Parathyroid adenoma (tissue), 2 donors: ENCODE results near the gene PHF12.
"Not testable (repeated sequence)": the region's sequence is repeated elsewhere in the genome, so short reads cannot be mapped to it uniquely, and the experiment has no call there.

Source experiments
- H2AFZ ChIP-seq: fragments of 300-600 bp; sonication (generic); one replicate; pipeline ENCODE4 v1.7.0; 2017; ENCODE audit warnings: antibody characterized with exemption, mild to moderate bottlenecking
- H3K27ac ChIP-seq: fragments of 300-600 bp; sonication (generic); one replicate; pipeline ENCODE4 v1.7.0; 2017
- H3K27me3 ChIP-seq: fragments of 300-600 bp; sonication (generic); one replicate; pipeline ENCODE4 v1.7.0; 2017; ENCODE audit warnings: low read length; ENCODE audit not compliant: control insufficient read depth, insufficient read depth
- H3K36me3 ChIP-seq: fragments of 300-600 bp; sonication (generic); one replicate; pipeline ENCODE4 v1.7.0; 2017; ENCODE audit warnings: low read length; ENCODE audit not compliant: control insufficient read depth, insufficient read depth
- H3K4me1 ChIP-seq: fragments of 300-600 bp; sonication (generic); one replicate; pipeline ENCODE4 v1.7.0; 2017; ENCODE audit warnings: control low read depth
- H3K4me2 ChIP-seq: fragments of 300-600 bp; sonication (generic); one replicate; pipeline ENCODE4 v1.7.0; 2017; ENCODE audit warnings: low read length
- H3K4me3 ChIP-seq: fragments of 300-600 bp; sonication (generic); one replicate; pipeline ENCODE4 v1.7.0; 2017; ENCODE audit warnings: low read depth, low read length
- H3K79me2 ChIP-seq: fragments of 300-600 bp; sonication (generic); one replicate; pipeline ENCODE4 v1.7.0; 2017; ENCODE audit warnings: control low read depth
- H3K9ac ChIP-seq: fragments of 300-600 bp; sonication (generic); one replicate; pipeline ENCODE4 v1.7.0; 2017; ENCODE audit warnings: mild to moderate bottlenecking
- H3K9me3 ChIP-seq: fragments of 300-600 bp; sonication (generic); one replicate; pipeline ENCODE4 v1.7.0; 2017; ENCODE audit warnings: low read length; ENCODE audit not compliant: control insufficient read depth
- CTCF ChIP-seq: fragments of 300-600 bp; sonication (generic); IDR thresholded peaks from one replicate; pipeline ENCODE4 v1.7.0; 2017; ENCODE audit warnings: antibody characterized with exemption, mild to moderate bottlenecking
- donor health status: primary hyperparathyroidism.

The PHF12 gene

GRCh38 chr17:28896491-28896883 is 54.8 kb downstream of the PHF12 start:
- no peak overlapping the region for H3K9ac ChIP-seq
- no peaks in the 10 kb centered on the region for H3K36me3 ChIP-seq
- peak overlapping the region; percentile 96 for H3K4me2 ChIP-seq
- peaks cover 9% of the 10 kb centered on the region for H3K79me2 ChIP-seq
- H3K9me3 ChIP-seq, result no peaks in the 10 kb centered on the region
- TF ChIP-seq CTCF, result no peak
- H3K4me1 ChIP-seq, result peaks cover 2% of the 10 kb centered on the region
- no peaks in the 10 kb centered on the region for H3K27me3 ChIP-seq
- peak overlapping the region; percentile 69 for H3K4me3 ChIP-seq
- peak overlapping the region; percentile 97 for H2AFZ ChIP-seq
- H3K27ac ChIP-seq, result peak overlapping the region; percentile 91

- H3K4me1 ChIP-seq, result peaks cover 2% of the 10 kb centered on the region
- H3K36me3 ChIP-seq, result no peaks in the 10 kb centered on the region
- H3K9me3 ChIP-seq, result no peaks in the 10 kb centered on the region
- H3K4me2 ChIP-seq, result peak overlapping the region; percentile 96
- H3K27me3 ChIP-seq, result no peaks in the 10 kb centered on the region
- H2AFZ ChIP-seq, result no peak overlapping the region
- H3K79me2 ChIP-seq, result peaks cover 5% of the 10 kb centered on the region
- no peak for TF ChIP-seq CTCF
- H3K27ac ChIP-seq, result peak overlapping the region; percentile 91
- H3K9ac ChIP-seq, result no peak overlapping the region
- peak overlapping the region; percentile 69 for H3K4me3 ChIP-seq
These were observed 55.4 kb downstream of the PHF12 start for GRCh38 chr17:28895794-28896447.

GRCh38 chr17:28893248-28894183 is 57.8 kb downstream of the PHF12 start:
- H2AFZ ChIP-seq, H3K4me3 ChIP-seq, H3K79me2 ChIP-seq, H3K9ac ChIP-seq, H3K9me3 ChIP-seq, H3K4me1 ChIP-seq, H3K4me2 ChIP-seq, H3K27me3 ChIP-seq, H3K36me3 ChIP-seq: not testable (repeated sequence)
- peak overlapping the region; percentile 56 for H3K27ac ChIP-seq

GRCh38 chr17:28892024-28892423 is 59.3 kb downstream of the PHF12 start:
- Histone ChIP-seq H3K79me2 (peaks cover 9% of the 10 kb centered on the region), H3K4me1 (no peaks in the 10 kb centered on the region), H2AFZ (no peak overlapping the region), H3K9ac (no peak overlapping the region), H3K9me3 (no peaks in the 10 kb centered on the region), H3K27me3 (no peaks in the 10 kb centered on the region), H3K36me3 (no peaks in the 10 kb centered on the region), H3K27ac (no peak overlapping the region), H3K4me3 (no peak overlapping the region), H3K4me2 (no peak overlapping the region)
- TF ChIP-seq CTCF, result no peak

- H3K4me3 ChIP-seq, result no peak overlapping the region
- no peak for TF ChIP-seq CTCF
- H3K9ac ChIP-seq, result no peak overlapping the region
- H3K36me3 ChIP-seq, result no peaks in the 10 kb centered on the region
- no peaks in the 10 kb centered on the region for H3K27me3 ChIP-seq
- no peaks in the 10 kb centered on the region for H3K9me3 ChIP-seq
- H3K4me2 ChIP-seq, result no peak overlapping the region
- no peak overlapping the region for H3K27ac ChIP-seq
- no peak overlapping the region for H2AFZ ChIP-seq
- no peaks in the 10 kb centered on the region for H3K4me1 ChIP-seq
- peaks cover 15% of the 10 kb centered on the region for H3K79me2 ChIP-seq
These were observed 60.1 kb downstream of the PHF12 start for GRCh38 chr17:28891201-28891600.
